Activated T-cell treated with anti-CD3 and anti-CD28 coated beads, Interleukin-2, amount 50 U/mL, for 24 hours (primary cell): ENCODE results near the gene INAFM1.
"Not testable (repeated sequence)": the region's sequence is repeated elsewhere in the genome, so short reads cannot be mapped to it uniquely, and the experiment has no call there.

Source experiments
- DNase-seq: peaks from one replicate; pipeline ENCODE4 v3.0.0-alpha.2; 2020
- H3K27ac Mint-ChIP-seq: 2 replicates; pipeline ENCODE4 v1.8.0; 2020; ENCODE audit warnings: mild to moderate bottlenecking, mixed read lengths
- H3K27me3 Mint-ChIP-seq: 2 replicates; pipeline ENCODE4 v1.8.0; 2020; ENCODE audit warnings: mixed read lengths
- H3K36me3 Mint-ChIP-seq: 2 replicates; pipeline ENCODE4 v1.8.0; 2020; ENCODE audit warnings: low read depth, mixed read lengths
- H3K4me1 Mint-ChIP-seq: 2 replicates; pipeline ENCODE4 v1.8.0; 2020; ENCODE audit warnings: low read depth, mixed read lengths
- H3K4me3 Mint-ChIP-seq: 2 replicates; pipeline ENCODE4 v1.8.0; 2020; ENCODE audit warnings: mild to moderate bottlenecking, moderate library complexity, mixed read lengths
- H3K9me3 Mint-ChIP-seq: 2 replicates; pipeline ENCODE4 v1.8.0; 2020; ENCODE audit warnings: mixed read lengths

Gene INAFM1

DNA sequence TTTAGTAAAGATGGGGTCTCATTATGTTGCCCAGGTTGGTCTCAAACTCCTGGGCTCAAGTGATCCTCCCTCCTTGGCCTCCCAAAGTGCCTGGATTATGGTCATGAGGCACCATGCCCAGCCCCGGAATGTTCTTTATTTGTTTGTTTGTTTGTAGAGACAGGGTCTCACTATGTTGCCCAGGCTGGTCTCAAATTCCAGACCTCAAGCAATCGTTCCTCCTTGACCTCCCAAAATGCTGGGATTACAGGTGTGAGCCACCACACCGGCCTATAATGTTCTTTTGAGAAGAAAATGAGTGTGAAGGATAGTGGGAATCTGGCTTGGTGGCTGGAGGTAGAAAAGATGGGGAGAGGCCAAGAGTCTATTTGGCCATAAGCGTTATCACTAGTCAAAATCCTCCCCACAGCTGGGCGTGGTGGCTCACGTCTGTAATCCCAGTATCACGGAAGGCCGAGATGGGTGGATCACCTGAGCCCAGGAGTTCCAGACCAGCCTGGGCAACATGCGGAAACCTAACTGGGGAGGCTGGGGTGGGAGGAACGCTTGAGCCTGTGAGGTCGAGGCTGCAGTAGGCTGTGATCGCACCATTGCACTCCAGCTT is 38.5 kb upstream of the INAFM1 start:
- H3K9me3 Mint-ChIP-seq, result no peaks in the 10 kb centered on the region
- H3K4me1 Mint-ChIP-seq, result peaks cover 35% of the 10 kb centered on the region
- H3K4me3 Mint-ChIP-seq, result no peak overlapping the region
- H3K27ac Mint-ChIP-seq, result no peak overlapping the region
- no peak for DNase-seq
- peaks cover 4% of the 10 kb centered on the region for H3K27me3 Mint-ChIP-seq
- H3K36me3 Mint-ChIP-seq, result no peaks in the 10 kb centered on the region

DNA sequence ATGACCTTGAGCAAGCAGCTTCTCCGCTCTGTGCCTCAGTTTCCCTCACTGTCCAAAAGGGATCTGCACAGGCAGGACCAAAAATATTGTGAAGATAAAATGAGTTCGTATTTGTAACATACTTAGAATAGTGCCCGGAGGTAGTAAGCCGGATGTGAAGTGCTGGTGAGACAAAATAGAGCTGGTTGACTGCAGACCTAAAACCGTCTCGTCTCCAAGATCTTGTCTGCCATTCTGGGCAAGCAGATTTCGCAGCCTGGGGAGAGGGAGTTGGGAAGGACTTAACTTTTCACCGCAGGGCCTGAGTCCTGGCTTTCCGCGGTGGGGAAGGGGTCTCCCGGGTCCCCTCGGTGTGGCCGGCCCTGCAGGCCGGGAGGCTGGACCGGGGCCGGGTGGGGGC is 35.5 kb upstream of the INAFM1 start:
- Mint-ChIP-seq H3K9me3 (no peaks in the 10 kb centered on the region), H3K27me3 (peaks cover 4% of the 10 kb centered on the region), H3K36me3 (peaks cover 2% of the 10 kb centered on the region), H3K4me3 (peak overlapping the region; percentile 51), H3K4me1 (peaks cover 26% of the 10 kb centered on the region), H3K27ac (peak overlapping the region; percentile 78)
- no peak for DNase-seq

DNA sequence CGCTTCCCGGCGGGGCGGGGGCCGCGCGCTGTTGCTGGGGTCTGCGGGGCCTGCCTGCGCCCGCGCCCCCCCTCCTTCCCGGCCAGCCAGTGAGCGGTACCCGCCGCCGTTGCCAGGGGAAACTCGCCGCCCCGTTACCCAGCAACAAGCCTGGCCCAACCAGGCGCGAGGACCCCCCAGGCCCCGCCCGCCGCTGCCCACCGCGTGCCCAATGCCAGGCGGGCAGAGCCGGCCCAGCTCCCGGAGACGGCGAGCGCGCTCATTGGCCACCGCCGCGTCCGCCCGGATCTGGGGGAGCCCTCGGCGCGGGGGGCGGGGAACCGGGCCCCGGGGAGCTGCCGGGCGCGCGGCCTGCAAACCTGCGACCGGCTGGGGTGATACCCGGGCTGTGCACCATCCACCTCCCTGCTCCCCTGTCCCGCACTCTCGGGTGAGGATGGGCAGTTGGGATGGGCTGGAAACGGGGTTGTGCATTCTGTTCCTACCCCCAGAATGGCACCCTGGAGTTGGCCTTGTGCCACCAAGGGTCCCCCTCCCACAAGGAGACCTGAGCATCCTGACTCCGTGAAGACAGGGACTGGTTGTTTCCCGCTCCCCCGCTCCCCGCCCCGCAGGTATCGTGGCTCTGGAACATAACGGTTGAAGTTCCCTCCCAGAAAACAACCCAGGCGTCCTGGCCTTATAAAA is 34.9 kb upstream of the INAFM1 start:
- Mint-ChIP-seq H3K4me1 (peaks cover 32% of the 10 kb centered on the region), H3K27me3 (peaks cover 4% of the 10 kb centered on the region), H3K27ac (no peak overlapping the region), H3K9me3 (no peaks in the 10 kb centered on the region), H3K4me3 (peak overlapping the region; percentile 25), H3K36me3 (peaks cover 2% of the 10 kb centered on the region)
- DNase-seq, result peak; percentile 71

DNA sequence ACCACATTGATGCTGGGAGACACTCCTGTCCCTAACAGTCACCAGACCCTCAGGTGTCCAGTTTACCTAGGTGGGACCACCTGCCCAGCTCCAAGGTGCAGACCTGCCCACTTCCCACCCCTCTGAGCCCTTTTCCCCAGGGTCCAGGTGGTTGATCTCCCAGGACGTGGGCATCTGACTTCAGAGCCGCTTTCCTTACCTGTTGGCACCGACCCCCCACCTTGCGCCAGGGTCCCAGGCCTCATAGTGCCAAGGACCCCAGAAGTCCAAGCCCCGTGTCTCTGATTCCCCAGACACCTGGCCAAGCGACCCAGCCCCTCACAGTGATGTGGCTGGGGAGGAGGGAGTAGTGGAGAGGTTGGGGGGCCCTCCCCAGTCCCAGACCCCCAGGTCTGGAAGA is 34.1 kb upstream of the INAFM1 start:
- H3K27ac Mint-ChIP-seq, result no peak overlapping the region
- peaks cover 4% of the 10 kb centered on the region for H3K27me3 Mint-ChIP-seq
- H3K9me3 Mint-ChIP-seq, result no peaks in the 10 kb centered on the region
- peak overlapping the region; percentile 25 for H3K4me3 Mint-ChIP-seq
- peaks cover 2% of the 10 kb centered on the region for H3K36me3 Mint-ChIP-seq
- no peak for DNase-seq
- H3K4me1 Mint-ChIP-seq, result peaks cover 34% of the 10 kb centered on the region

DNA sequence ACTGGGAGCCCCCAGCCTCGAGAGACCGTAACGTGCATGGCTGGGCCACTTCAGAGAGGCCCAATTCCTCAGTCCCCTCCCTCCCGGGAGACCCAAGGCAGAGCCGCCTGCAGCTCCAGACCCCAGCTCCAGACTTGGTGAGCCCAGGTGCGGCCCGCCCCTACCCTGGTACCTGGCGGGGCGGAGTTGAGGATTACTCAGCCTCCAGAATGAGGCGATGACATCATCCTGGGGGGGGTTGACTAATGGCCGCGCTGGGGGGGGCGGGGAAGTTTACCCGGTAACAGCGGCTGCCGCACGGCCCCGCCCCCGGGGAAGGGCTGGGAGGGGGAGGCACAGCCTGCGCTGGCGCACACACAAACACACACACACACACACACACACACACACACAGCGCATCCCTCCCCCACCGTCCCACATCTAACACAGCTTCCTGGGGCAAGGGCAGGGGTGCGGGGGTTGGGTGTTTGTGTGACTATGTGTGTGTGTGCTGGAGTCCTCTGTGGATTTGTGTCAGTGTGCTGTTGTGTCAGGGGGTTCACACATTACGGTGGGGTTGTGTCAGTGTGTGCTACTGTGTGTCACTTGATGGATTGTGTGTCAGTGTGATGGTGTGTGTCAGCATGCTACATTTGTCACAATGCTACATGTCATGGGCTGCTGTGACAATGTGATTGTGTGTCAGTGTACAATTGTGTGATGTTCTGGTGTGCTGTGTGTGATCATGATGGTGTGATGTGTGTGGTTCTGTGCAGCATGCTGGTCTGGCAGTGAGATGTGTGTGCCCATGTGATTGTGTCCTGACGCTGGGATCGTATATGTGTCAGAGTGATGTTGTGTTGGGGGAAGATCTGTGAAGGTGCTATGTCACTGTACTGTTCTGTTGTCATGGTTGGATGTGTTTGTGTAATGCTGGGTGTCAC is 33.4 kb upstream of the INAFM1 start:
- Mint-ChIP-seq H3K9me3 (no peaks in the 10 kb centered on the region), H3K4me3 (peak overlapping the region; percentile 20)

DNA sequence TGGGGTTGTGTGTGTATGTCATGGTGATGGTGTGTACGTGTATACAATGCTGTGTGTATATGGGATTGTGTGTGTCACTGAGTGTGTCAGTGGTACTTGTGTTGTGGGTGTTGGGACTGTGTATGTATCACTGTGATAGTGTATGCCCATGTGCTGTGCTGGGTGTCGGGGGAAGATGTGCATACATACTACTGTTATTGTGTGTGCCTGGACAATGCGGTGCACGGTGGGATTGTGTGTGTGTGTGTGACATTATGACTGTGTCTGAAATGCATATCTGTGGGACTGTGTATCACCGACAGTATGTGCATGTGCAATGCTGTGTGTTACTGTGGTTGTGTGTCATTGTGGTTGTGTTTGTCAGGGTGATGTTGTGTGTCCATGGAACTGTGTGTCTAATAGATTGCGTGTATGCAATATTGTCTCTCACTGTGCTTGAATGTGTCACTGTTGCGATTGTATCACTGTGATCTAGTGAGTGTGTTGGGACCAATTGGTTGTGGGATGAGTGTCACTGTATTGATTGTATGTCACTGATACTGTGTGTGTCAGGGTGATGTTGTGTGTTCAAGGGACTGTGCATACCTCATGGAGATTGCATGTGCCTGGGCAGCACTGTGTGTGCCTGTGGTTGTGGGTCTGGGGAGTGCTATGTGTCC is 32.6 kb upstream of the INAFM1 start:
- peaks cover 2% of the 10 kb centered on the region for H3K36me3 Mint-ChIP-seq
- no peaks in the 10 kb centered on the region for H3K9me3 Mint-ChIP-seq
- H3K4me3 Mint-ChIP-seq, result no peak overlapping the region
- no peak for DNase-seq
- H3K4me1 Mint-ChIP-seq, result peaks cover 34% of the 10 kb centered on the region
- no peak overlapping the region for H3K27ac Mint-ChIP-seq
- peaks cover 4% of the 10 kb centered on the region for H3K27me3 Mint-ChIP-seq

More for the DNA sequence above, 33.4 kb upstream of the INAFM1 start:
- peaks cover 4% of the 10 kb centered on the region for H3K27me3 Mint-ChIP-seq
- peak; percentile 85 for DNase-seq
- no peak overlapping the region for H3K27ac Mint-ChIP-seq
- H3K4me1 Mint-ChIP-seq, result peaks cover 34% of the 10 kb centered on the region
- H3K36me3 Mint-ChIP-seq, result peaks cover 2% of the 10 kb centered on the region

DNA sequence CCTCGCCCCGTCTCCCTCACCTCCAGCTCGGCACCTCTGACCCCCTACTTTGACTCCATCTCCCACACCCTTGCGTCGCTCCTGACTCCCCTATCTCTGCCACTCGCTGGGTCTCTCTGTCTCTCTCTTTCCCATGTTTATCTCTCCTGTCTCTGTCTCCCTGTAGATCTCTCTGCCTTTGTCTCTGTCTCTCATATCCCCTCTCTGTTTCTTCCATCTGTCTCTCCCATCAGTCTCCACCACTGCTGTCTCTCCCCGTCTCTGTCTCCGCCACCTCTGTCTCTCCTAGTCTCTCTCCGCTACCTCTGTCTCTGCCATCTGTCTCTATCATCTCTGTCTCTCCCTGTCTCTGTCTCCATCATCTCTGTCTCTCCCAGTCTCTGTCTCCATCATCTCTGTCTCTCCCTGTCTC is 31.3 kb upstream of the INAFM1 start:
- peak overlapping the region; percentile 84 for H3K4me3 Mint-ChIP-seq

DNA sequence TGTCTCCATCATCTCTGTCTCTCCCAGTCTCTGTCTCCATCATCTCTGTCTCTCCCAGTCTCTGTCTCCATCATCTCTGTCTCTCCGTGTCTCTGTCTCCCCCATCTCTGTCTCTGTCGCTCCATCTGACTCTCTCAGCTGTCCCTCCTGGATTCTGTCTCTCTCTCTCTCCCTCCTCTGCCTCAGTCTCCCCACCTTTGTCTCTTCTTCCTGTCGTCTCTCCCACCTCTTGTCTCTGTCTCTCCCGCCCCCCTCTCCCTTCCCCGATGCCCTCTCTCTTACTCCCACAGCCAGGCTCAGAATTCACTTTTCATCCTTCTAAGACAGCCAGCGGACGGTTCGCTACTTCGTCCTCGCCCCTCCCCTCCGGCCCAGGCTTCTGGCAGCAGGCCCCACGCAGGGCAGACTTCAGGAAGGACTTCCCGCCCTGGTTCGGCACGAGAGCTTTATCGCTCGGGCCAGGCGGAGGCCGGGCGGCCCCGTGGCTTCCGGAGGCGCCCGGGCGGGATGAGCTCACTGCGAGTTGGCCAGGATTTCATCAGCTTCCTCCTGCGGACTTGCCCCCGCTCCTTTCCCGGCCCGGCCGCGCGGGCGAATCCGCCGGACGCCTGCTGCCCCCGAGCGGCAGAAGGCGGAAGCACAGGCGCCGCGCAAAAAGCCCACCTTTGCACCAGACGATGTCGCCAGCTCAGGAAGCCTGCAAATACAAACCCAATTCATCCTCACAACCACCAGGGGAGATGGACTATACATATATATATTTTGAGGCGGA is 30.7 kb upstream of the INAFM1 start:
- peaks cover 3% of the 10 kb centered on the region for H3K27me3 Mint-ChIP-seq
- peaks cover 2% of the 10 kb centered on the region for H3K36me3 Mint-ChIP-seq
- peaks cover 33% of the 10 kb centered on the region for H3K4me1 Mint-ChIP-seq
- peak; percentile 96 for DNase-seq
- peak overlapping the region; percentile 84 for H3K4me3 Mint-ChIP-seq
- no peaks in the 10 kb centered on the region for H3K9me3 Mint-ChIP-seq
- peak overlapping the region; percentile 97 for H3K27ac Mint-ChIP-seq

More for the DNA sequence above, 31.3 kb upstream of the INAFM1 start:
- peaks cover 4% of the 10 kb centered on the region for H3K27me3 Mint-ChIP-seq
- no peaks in the 10 kb centered on the region for H3K9me3 Mint-ChIP-seq
- H3K4me1 Mint-ChIP-seq, result peaks cover 37% of the 10 kb centered on the region
- peak overlapping the region; percentile 97 for H3K27ac Mint-ChIP-seq
- no peak for DNase-seq
- peaks cover 2% of the 10 kb centered on the region for H3K36me3 Mint-ChIP-seq

DNA sequence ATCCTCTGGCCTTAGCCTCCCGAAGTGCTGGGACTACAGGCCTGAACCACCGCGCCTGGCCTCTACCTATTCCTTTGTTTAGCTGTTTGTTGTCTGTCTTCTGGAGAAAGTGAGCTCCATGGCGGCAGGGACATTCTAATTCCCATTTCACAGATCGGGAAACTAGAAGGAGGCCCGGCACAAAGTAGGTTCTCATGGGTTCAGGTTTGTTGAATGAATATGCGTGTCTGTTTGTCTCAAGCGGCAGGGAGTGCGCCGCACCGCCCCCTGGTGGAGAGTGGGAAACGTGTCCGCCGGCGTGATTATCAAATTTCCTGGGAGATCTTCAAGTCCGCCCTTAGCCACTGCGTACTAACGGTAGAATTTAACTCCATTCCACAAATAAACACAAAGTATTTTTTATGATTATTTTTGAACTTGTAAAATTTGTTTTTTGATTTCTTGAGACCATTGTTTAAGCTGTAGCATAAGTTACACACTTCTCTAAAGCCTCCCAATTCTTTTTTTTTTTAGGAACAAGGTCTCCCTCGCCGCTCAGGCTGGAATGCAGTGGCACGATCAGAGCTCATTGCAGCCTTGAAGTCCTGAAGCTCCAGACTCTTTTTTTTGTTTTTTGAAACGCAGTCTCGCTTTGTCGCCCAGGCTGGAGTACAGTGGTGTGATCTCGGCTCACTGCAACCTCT is 27.2 kb upstream of the INAFM1 start:
- Mint-ChIP-seq H3K27ac (no peak overlapping the region), H3K9me3 (no peaks in the 10 kb centered on the region), H3K27me3 (no peaks in the 10 kb centered on the region), H3K4me1 (peaks cover 21% of the 10 kb centered on the region), H3K4me3 (no peak overlapping the region), H3K36me3 (peaks cover 2% of the 10 kb centered on the region)
- peak; percentile 87 for DNase-seq

DNA sequence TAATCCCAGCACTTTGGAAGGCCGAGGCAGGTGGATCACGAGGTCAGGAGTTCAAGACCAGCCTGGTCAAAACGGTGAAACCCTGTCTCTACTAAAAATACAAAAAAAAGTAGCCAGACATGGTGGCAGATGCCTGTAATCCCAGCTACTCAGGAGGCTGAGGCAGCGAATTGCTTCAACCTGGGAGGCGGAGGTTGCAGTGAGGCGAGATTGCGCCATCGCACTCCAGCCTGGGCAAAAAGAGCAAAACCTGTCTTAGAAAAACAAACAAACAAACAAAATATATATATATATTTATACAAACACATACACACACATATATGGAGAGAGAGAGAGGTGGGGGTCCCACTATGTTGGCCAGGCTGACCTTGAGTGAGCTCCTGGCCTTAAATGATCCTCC is 21.7 kb upstream of the INAFM1 start:
- not testable (repeated sequence) for H3K4me3 Mint-ChIP-seq
- peaks cover 14% of the 10 kb centered on the region for H3K4me1 Mint-ChIP-seq

DNA sequence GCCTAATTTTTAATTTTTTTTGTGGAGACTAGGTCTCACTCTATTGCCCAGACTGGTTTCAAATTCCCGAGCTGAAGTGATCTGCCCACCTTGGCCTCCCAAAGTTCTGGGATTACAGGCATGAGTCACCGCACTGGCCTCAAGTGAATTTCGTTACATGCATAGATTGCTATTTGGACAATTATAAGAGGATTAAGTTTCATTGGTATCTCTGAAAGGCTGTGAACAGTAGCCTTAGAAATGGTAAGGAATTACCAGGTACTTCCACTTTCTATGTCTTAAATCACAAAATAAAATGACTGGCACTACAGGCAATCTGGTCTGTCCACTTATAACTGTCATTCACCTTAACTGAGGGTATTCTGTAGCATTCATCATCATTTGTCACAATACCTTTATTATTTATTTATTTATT is 21.2 kb upstream of the INAFM1 start:
- DNase-seq, result no peak
- Mint-ChIP-seq H3K36me3 (peaks cover 14% of the 10 kb centered on the region), H3K4me1 (peaks cover 18% of the 10 kb centered on the region), H3K27me3 (no peaks in the 10 kb centered on the region), H3K27ac (no peak overlapping the region), H3K9me3 (no peaks in the 10 kb centered on the region), H3K4me3 (no peak overlapping the region)

More for the DNA sequence above, 21.7 kb upstream of the INAFM1 start:
- not testable (repeated sequence) for H3K27me3 Mint-ChIP-seq, H3K27ac Mint-ChIP-seq, H3K9me3 Mint-ChIP-seq, DNase-seq
- H3K36me3 Mint-ChIP-seq, result peaks cover 13% of the 10 kb centered on the region

DNA sequence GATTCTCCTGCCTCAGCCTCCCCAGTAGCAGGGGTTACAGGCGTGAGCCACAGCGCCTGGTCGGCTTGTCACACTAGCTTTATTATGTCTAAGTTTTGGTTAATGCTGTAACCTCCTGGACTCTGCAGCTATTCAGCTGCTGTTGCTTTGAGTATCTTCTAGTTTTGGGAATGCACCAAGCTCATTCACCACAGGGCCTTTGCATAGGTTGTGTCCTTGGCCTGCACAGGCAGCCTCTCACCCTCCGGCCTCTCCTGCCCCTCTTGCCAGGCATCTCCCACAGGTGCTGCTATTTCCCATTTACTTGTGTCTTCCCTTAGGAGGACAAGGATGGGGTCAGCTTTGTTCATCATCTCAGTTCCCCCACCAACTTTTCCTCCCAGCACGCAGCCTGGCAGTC is 20.7 kb upstream of the INAFM1 start:
- Mint-ChIP-seq H3K4me3 (no peak overlapping the region), H3K9me3 (no peaks in the 10 kb centered on the region), H3K27me3 (no peaks in the 10 kb centered on the region), H3K4me1 (peaks cover 23% of the 10 kb centered on the region), H3K36me3 (peaks cover 19% of the 10 kb centered on the region), H3K27ac (no peak overlapping the region)
- DNase-seq, result no peak
